ENCODE measurements around the gene OR6X1.
"Not testable (repeated sequence)": the region's sequence is repeated elsewhere in the genome, so short reads cannot be mapped to it uniquely, and the experiment has no call there.

OR6X1 gene

DNA sequence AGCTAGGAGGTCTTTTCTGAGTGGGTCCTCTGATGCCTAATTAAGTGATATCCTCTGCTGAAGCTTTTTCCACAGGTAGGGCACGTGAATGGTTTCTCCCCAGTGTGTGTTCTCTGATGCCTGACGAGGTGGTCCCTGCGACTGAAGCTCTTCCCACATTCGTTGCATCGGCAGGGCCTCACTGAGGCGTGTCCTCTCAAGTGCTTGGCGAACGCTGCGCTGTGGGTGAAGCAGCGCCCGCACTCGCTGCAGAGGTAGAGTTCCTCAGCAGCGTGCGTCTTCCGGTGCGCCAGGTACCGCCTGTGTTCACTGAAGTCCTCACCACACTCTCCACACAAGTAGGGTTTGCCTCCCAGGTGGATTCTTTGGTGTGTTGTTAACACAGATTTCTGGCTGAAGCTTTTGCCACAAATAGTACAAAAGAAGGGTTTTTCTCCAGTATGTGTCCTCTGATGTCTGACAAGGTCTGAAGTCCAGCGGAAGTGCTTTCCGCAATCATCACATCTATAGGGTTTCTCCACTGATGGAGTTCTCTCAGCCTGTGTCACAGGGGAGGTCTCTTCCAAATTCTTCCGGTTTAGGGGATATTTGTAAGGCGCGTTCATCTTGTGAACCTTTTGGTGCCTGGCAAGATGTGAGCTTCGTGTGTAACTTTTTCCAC, 28.2 kb downstream of the OR6X1 start:
- TF ChIP-seq ZFX (IDR thresholded peaks at IDR 0.05; ENCODE audit: borderline replicate concordance) = no peak
- TF ChIP-seq, protein P1, sequence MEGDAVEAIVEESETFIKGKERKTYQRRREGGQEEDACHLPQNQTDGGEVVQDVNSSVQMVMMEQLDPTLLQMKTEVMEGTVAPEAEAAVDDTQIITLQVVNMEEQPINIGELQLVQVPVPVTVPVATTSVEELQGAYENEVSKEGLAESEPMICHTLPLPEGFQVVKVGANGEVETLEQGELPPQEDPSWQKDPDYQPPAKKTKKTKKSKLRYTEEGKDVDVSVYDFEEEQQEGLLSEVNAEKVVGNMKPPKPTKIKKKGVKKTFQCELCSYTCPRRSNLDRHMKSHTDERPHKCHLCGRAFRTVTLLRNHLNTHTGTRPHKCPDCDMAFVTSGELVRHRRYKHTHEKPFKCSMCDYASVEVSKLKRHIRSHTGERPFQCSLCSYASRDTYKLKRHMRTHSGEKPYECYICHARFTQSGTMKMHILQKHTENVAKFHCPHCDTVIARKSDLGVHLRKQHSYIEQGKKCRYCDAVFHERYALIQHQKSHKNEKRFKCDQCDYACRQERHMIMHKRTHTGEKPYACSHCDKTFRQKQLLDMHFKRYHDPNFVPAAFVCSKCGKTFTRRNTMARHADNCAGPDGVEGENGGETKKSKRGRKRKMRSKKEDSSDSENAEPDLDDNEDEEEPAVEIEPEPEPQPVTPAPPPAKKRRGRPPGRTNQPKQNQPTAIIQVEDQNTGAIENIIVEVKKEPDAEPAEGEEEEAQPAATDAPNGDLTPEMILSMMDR (IDR thresholded peaks at IDR 0.05) = no peak
- no peak overlapping the region for H3K27ac ChIP-seq

DNA sequence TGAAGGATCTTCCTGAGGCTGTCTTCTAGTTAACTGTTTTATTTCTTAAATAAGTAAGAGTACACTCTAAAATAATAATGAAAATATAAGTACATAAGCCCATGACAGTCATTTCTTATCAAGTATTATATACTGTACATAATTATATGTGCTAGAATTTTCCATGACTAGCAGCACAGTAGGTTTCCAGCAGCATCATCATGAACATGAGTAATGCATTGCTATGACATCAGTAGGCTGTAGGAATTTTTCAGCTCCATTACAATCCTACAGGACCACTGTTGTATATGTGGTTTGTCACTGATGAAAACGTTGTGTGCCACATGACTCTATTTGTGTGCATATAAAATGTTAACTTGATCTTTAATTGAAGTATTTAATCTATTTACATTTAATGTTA, 34.9 kb downstream of the OR6X1 start:
- TF ChIP-seq, protein P1 (IDR thresholded peaks at IDR 0.05) = no peak
- TF ChIP-seq ZFX (IDR thresholded peaks at IDR 0.05; ENCODE audit: borderline replicate concordance) = no peak
- H3K27ac ChIP-seq = no peak overlapping the region

DNA sequence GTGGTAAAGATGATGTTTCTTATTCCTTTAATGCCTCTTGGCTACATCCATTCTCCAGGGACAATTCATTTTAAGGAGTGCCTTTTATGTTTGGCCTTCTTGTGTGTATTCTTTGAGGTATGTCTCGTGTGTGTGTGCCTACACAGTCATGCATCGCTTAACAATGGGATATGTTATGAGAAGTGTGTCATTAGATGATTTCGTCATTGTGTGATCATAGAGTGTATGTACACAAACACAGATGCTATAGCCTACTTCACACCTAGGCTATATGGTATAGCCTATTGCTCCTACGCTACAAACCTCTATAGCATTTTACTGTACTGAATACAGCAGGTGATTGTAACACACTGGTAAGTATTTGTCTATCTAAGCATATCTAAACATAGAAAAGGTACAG, 35.8 kb downstream of the OR6X1 start:
- TF ChIP-seq, protein P1 (IDR thresholded peaks at IDR 0.05) = no peak
- no peak for TF ChIP-seq ZFX (IDR thresholded peaks at IDR 0.05; ENCODE audit: borderline replicate concordance)
- H3K27ac ChIP-seq = no peak overlapping the region

DNA sequence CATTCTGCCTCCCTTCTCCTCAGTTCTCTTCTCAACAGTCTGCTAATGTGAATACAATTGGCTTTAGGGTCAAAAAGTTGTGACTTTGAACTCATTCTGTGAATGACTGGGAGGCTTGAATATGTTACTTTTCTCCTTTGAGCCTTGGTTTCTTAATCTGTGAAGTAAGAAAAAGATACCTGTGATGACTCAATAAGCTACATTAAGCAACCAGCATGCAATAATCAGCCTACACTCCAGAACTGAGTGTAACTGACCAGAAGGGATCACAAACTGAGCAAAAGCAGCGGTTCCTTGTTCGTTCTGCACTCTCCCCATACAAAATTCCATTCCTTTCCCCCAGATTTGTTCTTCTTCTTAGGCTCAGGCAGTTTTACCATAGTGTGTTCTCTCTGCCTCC, 36.3 kb downstream of the OR6X1 start:
- no peak for TF ChIP-seq ZFX (IDR thresholded peaks at IDR 0.05; ENCODE audit: borderline replicate concordance)
- TF ChIP-seq, protein P1 (IDR thresholded peaks at IDR 0.05) = no peak
- no peak overlapping the region for H3K27ac ChIP-seq

DNA sequence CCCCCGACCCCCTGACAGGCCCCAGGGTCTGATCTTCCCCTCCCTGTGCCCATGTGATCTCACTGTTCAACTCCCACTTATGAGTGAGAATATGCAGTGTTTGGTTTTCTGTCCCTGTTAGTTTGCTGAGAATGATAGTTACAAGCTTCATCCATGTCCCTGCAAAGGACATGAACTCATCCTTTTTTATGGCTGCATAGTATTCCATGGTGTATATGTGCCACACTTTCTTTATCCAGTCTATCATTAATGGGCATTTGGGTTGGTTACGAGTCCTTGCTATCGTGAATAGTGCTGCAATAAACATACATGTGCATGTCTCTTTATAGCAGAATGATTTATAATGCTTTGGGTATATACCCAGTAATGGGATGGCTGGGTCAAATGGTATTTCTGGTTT, 41.7 kb downstream of the OR6X1 start:
- not testable (repeated sequence) for H3K27ac ChIP-seq

DNA sequence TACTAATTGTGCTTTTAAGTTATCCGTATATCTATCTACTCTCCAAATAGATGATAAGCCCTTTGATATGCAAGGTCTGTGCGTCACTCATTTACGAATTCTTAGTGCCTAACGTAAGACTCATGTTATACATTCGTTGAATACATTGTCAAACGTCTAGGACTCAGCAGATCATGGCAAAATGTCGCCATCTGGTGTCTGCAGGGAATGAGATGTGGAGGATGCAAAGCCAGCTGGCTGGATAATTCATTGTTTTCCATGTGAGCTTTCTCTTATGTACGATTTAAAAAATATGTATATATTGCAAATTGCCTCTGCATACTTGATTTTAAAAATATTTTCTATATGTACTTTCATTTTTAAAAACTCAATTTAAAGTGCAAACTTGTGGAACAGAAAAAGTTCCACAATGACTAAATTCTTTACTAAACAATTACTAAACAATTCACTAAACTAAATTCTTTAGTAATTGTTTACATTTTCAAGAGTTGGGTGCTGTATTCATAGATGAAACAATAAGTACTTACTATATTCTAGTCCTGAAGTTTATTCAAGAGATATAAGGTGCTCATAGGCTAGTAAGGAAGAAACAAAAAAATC, 46.6 kb downstream of the OR6X1 start:
- TF ChIP-seq, protein P1 (IDR thresholded peaks at IDR 0.05) = peak; percentile 84
- TF ChIP-seq ZFX (IDR thresholded peaks at IDR 0.05; ENCODE audit: borderline replicate concordance) = no peak
- no peak overlapping the region for H3K27ac ChIP-seq

DNA sequence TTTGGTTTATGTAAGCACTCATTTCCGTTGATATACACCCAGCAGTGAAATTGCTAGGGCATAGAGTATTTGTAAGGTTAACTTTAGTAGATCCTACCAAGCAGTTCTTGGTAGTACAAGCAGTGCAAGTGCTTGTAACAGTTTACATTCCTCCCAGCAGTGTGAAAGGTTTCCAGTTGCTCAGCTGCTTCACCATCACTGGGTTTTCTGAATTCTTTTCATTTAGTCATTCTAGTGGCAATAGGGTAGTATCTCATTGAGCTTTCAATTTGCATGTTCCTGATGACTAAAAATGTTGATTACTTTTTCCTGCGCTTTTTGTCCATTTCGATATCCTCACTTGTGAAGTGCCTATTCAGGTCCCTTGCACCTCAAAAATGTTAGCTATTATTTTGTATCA, 47.1 kb downstream of the OR6X1 start:
- TF ChIP-seq, protein P1 (IDR thresholded peaks at IDR 0.05) = no peak
- no peak for TF ChIP-seq ZFX (IDR thresholded peaks at IDR 0.05; ENCODE audit: borderline replicate concordance)
- no peak overlapping the region for H3K27ac ChIP-seq
